IMR-90 (cell line): ENCODE results near the gene DAP3. TPM values are rescaled to one million over a fixed set of nuclear protein-coding genes. Genes with fewer than 3 reads are reported as not detected.
"Not testable (repeated sequence)": the region's sequence is repeated elsewhere in the genome, so short reads cannot be mapped to it uniquely, and the experiment has no call there.

ENCODE experiments used
- ATAC-seq: fragments of 200-7000 bp; cut with Tn5 transposase; 2 replicates; pipeline ENCODE4 v1.9.1; 2020; ENCODE audit warnings: low read depth, mild to moderate bottlenecking, moderate library complexity
- BruUV-seq: library from RNA; stranded (reverse); fragments of 400-500 nt; replicated peaks from 2 replicates; lab custom pipeline; 2021; lab: Mats Ljungman, UMichigan
- CTCF ChIA-PET: fragments of 300-600 bp; formaldehyde crosslinking; extraction: SDS; loops from one replicate; lab custom pipeline; 2021; ENCODE audit warnings: antibody characterized with exemption; lab: Yijun Ruan, JAX
- POLR2A ChIA-PET: fragments of 300-600 bp; sonication (Branson Sonifier 250); formaldehyde crosslinking; loops from one replicate; lab custom pipeline; 2022; ENCODE audit warnings: antibody characterized with exemption; ENCODE audit not compliant: unreplicated experiment; lab: Charles Lee
- DNase-seq: peaks from one replicate; pipeline ENCODE4 v3.0.0; 2013
- H2AFZ ChIP-seq: replicated peaks from 2 replicates; pipeline ENCODE3; 2013; ENCODE audit warnings: low read length, mild to moderate bottlenecking; ENCODE audit not compliant: poor library complexity
- H2AK5ac ChIP-seq: 2 replicates; pipeline ENCODE4 v1.6.1; 2013; ENCODE audit warnings: low read depth, low read length, inconsistent platforms
- H2AK9ac ChIP-seq: replicated peaks from 2 replicates; pipeline ENCODE3; 2013; ENCODE audit warnings: mild to moderate bottlenecking, low read depth, low read length, moderate library complexity; ENCODE audit not compliant: poor library complexity
- H2BK120ac ChIP-seq: 2 replicates; pipeline ENCODE4 v1.6.1; 2013; ENCODE audit warnings: low read depth, low read length, inconsistent platforms
- H2BK15ac ChIP-seq: 3 replicates; pipeline ENCODE4 v1.6.1; 2013; ENCODE audit warnings: low read depth, low read length, inconsistent platforms
- H2BK20ac ChIP-seq: 2 replicates; pipeline ENCODE4 v1.6.1; 2013; ENCODE audit warnings: low read depth, mild to moderate bottlenecking, inconsistent platforms, low read length, moderate library complexity
- H2BK5ac ChIP-seq: 2 replicates; pipeline ENCODE4 v1.6.1; 2013; ENCODE audit warnings: mild to moderate bottlenecking, low read depth, low read length, inconsistent platforms; ENCODE audit not compliant: poor library complexity, severe bottlenecking
- H3K14ac ChIP-seq: replicated peaks from 2 replicates; pipeline ENCODE4 v1.6.1; 2013; ENCODE audit warnings: low read depth, low read length, inconsistent platforms
- H3K18ac ChIP-seq: 2 replicates; pipeline ENCODE4 v1.6.1; 2013; ENCODE audit warnings: low read depth, low read length, control low read depth
- H3K23ac ChIP-seq: 2 replicates; pipeline ENCODE4 v1.6.1; 2013; ENCODE audit warnings: low read depth, low read length, inconsistent platforms
- H3K27ac ChIP-seq: 2 replicates; pipeline ENCODE4 v1.5.1; 2013; ENCODE audit warnings: mild to moderate bottlenecking, control low read depth, low read length; ENCODE audit not compliant: insufficient read depth
- H3K27me3 ChIP-seq: 2 replicates; pipeline ENCODE4 v1.6.1; 2013; ENCODE audit warnings: low read length; ENCODE audit not compliant: control insufficient read depth, insufficient read depth
- H3K36me3 ChIP-seq: 2 replicates; pipeline ENCODE4 v1.6.1; 2013; ENCODE audit warnings: low read length, mixed read lengths; ENCODE audit not compliant: control insufficient read depth, insufficient read depth
- H3K4ac ChIP-seq: 2 replicates; pipeline ENCODE4 v1.6.1; 2013; ENCODE audit warnings: low read depth, low read length, inconsistent platforms
- H3K4me1 ChIP-seq: 2 replicates; pipeline ENCODE4 v1.6.1; 2013; ENCODE audit warnings: low read length, mixed read lengths; ENCODE audit not compliant: control insufficient read depth, insufficient read depth
- H3K4me2 ChIP-seq: 2 replicates; pipeline ENCODE4 v1.6.1; 2013; ENCODE audit warnings: low read depth, mild to moderate bottlenecking, control low read depth, low read length, moderate library complexity
- H3K4me3 ChIP-seq: 2 replicates; pipeline ENCODE4 v1.5.1; 2013; ENCODE audit warnings: low read depth, mild to moderate bottlenecking, control low read depth, low read length, moderate library complexity; ENCODE audit not compliant: insufficient read depth
- H3K56ac ChIP-seq: 2 replicates; pipeline ENCODE4 v1.6.1; 2013; ENCODE audit warnings: low read length, inconsistent platforms; ENCODE audit not compliant: insufficient read depth; ENCODE audit errors: extremely low read depth
- H3K79me1 ChIP-seq, 2 experiments: 2 replicates each; pipeline ENCODE4 v1.6.1; 2013; ENCODE audit warnings: low read length in 2 of 2, inconsistent platforms in 1 of 2, low read depth in 1 of 2
- H3K9ac ChIP-seq: 2 replicates; pipeline ENCODE4 v1.6.1; 2013; ENCODE audit warnings: low read depth, low read length, control low read depth
- H3K9me1 ChIP-seq: 2 replicates; pipeline ENCODE4 v1.6.1; 2013; ENCODE audit warnings: low read length, inconsistent platforms; ENCODE audit not compliant: insufficient read depth
- H3K9me3 ChIP-seq: 2 replicates; pipeline ENCODE4 v1.6.1; 2013; ENCODE audit warnings: low read length; ENCODE audit not compliant: control insufficient read depth, insufficient read depth
- H4K20me1 ChIP-seq: 2 replicates; pipeline ENCODE4 v1.6.1; 2013; ENCODE audit warnings: low read length, inconsistent platforms; ENCODE audit not compliant: insufficient read depth
- H4K5ac ChIP-seq: 2 replicates; pipeline ENCODE4 v1.6.1; 2013; ENCODE audit warnings: mild to moderate bottlenecking, low read depth, low read length, control low read depth
- H4K8ac ChIP-seq, 2 experiments: 2 replicates each; pipeline ENCODE4 v1.6.1; 2013; ENCODE audit warnings: low read depth in 2 of 2, low read length in 2 of 2, control low read depth in 1 of 2, inconsistent platforms in 1 of 2
- H4K91ac ChIP-seq: 2 replicates; pipeline ENCODE4 v1.6.1; 2013; ENCODE audit warnings: low read depth, low read length, inconsistent platforms; ENCODE audit not compliant: insufficient read depth
- CEBPB ChIP-seq: IDR thresholded peaks from 2 replicates; pipeline ENCODE4 v1.6.1; 2012; ENCODE audit warnings: low read depth, low read length, improper control_type of control experiment
- FOS ChIP-seq: fragments of 150-350 bp; IDR thresholded peaks from 2 replicates; pipeline ENCODE4 v1.6.1; 2016; ENCODE audit warnings: low read depth, low read length
- MAFK ChIP-seq: IDR thresholded peaks from 2 replicates; pipeline ENCODE4 v1.6.1; 2012; ENCODE audit warnings: low read depth, low read length, improper control_type of control experiment
- MXI1 ChIP-seq: IDR thresholded peaks from 2 replicates; pipeline ENCODE4 v1.6.1; 2012; ENCODE audit warnings: low read depth, mild to moderate bottlenecking, low read length, moderate library complexity, borderline replicate concordance
- RAD21 ChIP-seq: IDR thresholded peaks from 2 replicates; pipeline ENCODE4 v1.6.1; 2012; ENCODE audit warnings: low read length, improper control_type of control experiment
- WGBS, 2 experiments: methylation state at CpG; one replicate each; pipeline versions ENCODE4 v1.1.5 to v1.1.7; 2013; ENCODE audit warnings: missing lambda C conversion rate in 2 of 2; ENCODE audit not compliant: insufficient read length in 1 of 2; ENCODE audit errors: extremely low coverage in 2 of 2; 5-methylcytosine and 5-hydroxymethylcytosine counted together
- dilution Hi-C: fragments of 300-500 bp; cut with HindIII; formaldehyde crosslinking; loops from one replicate; pipeline ENCODE4 v1.14.3; 2018; ENCODE audit warnings: low sequenced_read_pairs; ENCODE audit not compliant: unreplicated experiment
- in situ Hi-C: fragments of 300-500 bp; cut with MboI; formaldehyde crosslinking; loops from 3 replicates; pipeline ENCODE4 v1.14.3; 2019; ENCODE audit warnings: low sequenced_read_pairs, inconsistent platforms, mixed read lengths
- intact Hi-C: fragments of 100-400 bp; cut with micrococcal nuclease; formaldehyde crosslinking; loops from 2 replicates; pipeline ENCODE4 v1.10.0; 2022
- polyA plus RNA-seq, 3 experiments: library from polyadenylated mRNA; depleted of rRNA; stranded (reverse); fragments of >200 nt; gene quantifications; 2 replicates each; pipeline ENCODE4 v1.2.3, GENCODE V29; 2012; ENCODE audit warnings: low replicate concordance in 1 of 3
- total RNA-seq: library from RNA; depleted of rRNA; stranded (reverse); fragments of >200 nt; gene quantifications from 2 replicates; pipeline ENCODE4 v1.2.3, GENCODE V29; 2012
- TF ChIP-seq, protein P1 (sequence below): fragments of 150-350 bp; IDR thresholded peaks from 2 replicates; pipeline ENCODE4 v1.6.1; 2017; ENCODE audit warnings: mild to moderate bottlenecking, antibody characterized with exemption, low read length, low read depth

Gene DAP3
- total and polyA plus RNA-seq, 2 of the 4 experiments (the other 2 are of a cell fraction) = 48.6 to 126 TPM

DNA sequence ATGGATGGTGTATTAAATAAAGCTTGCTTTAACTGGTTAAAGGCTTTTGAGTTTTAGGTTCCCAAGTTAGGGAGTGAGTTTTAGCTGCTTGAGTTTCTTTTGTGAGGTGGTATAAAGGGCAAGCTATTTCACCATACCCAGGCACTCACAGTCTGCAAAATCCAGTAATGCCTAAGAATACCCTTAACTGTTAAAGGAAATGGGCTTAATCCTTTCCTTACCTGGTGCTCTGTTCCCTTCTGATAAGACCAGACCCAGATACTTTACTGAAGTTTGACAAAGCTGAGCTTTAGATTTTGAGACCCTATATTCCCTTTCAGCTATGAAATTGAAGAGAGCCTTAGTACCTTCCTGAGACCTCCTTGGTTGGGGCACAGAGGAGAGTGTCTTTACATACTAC is 48.5 kb upstream of the DAP3 start:
- Histone ChIP-seq H3K4me1 (peaks cover under 1% of the 10 kb centered on the region), H3K56ac (no peak overlapping the region), H3K79me1 (peaks cover 0 to 6% of the 10 kb centered on the region in 2 experiments; a peak in 3 of 4 replicates), H3K4ac (no peak overlapping the region), H2BK5ac (no peak overlapping the region), H3K18ac (no peak overlapping the region), H3K14ac (no peak overlapping the region), H3K9ac (no peak overlapping the region), H3K23ac (no peak overlapping the region), H2BK20ac (no peak overlapping the region), H2AFZ (no peak overlapping the region), H4K20me1 (no peaks in the 10 kb centered on the region), H2BK15ac (no peak overlapping the region), H3K36me3 (peaks cover 2% of the 10 kb centered on the region), H3K27me3 (no peaks in the 10 kb centered on the region), H2AK9ac (no peak overlapping the region), H4K8ac (no peak overlapping the region), H3K27ac (no peak overlapping the region), H4K5ac (no peak overlapping the region), H4K91ac (no peak overlapping the region), H3K9me3 (peaks cover 12% of the 10 kb centered on the region), H2BK120ac (no peak overlapping the region), H3K4me3 (no peak overlapping the region), H3K4me2 (no peak overlapping the region), H3K9me1 (0 out of 2 replicates have a peak, but pooled peaks cover 3% of the 10 kb centered on the region), H2AK5ac (no peak overlapping the region)
- POLR2A ChIA-PET = no interaction called here
- DNase-seq (no peak), ATAC-seq (no peak)
- dilution Hi-C loops (no loop called here), intact Hi-C loops (no loop called here), in situ Hi-C loops (no loop called here)
- no peak for TF ChIP-seq MXI1
- TF ChIP-seq RAD21 = no peak
- no peak for TF ChIP-seq CEBPB
- no peak for TF ChIP-seq MAFK
- TF ChIP-seq FOS = no peak
- TF ChIP-seq, protein P1, sequence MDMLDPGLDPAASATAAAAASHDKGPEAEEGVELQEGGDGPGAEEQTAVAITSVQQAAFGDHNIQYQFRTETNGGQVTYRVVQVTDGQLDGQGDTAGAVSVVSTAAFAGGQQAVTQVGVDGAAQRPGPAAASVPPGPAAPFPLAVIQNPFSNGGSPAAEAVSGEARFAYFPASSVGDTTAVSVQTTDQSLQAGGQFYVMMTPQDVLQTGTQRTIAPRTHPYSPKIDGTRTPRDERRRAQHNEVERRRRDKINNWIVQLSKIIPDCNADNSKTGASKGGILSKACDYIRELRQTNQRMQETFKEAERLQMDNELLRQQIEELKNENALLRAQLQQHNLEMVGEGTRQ = no peak
- no TSS peak for BruUV-seq
- CTCF ChIA-PET = no interaction called here

- H2AFZ ChIP-seq, ATAC-seq, H3K18ac ChIP-seq, H3K36me3 ChIP-seq, H3K27ac ChIP-seq, H3K4me1 ChIP-seq, H3K4me3 ChIP-seq, in situ Hi-C loops, intact Hi-C loops, H4K91ac ChIP-seq, CTCF ChIA-PET, BruUV-seq, H3K56ac ChIP-seq, H2BK15ac ChIP-seq, DNase-seq, H2AK5ac ChIP-seq, H3K9ac ChIP-seq, H4K5ac ChIP-seq, H2BK20ac ChIP-seq, H3K4me2 ChIP-seq, H3K14ac ChIP-seq, H2AK9ac ChIP-seq, POLR2A ChIA-PET, H3K4ac ChIP-seq, H4K20me1 ChIP-seq, H3K27me3 ChIP-seq, H3K23ac ChIP-seq, dilution Hi-C loops, H3K9me1 ChIP-seq, H4K8ac ChIP-seq, H2BK120ac ChIP-seq, H2BK5ac ChIP-seq: not testable (repeated sequence)
- H3K9me3 ChIP-seq = peaks cover 12% of the 10 kb centered on the region
- H3K79me1 ChIP-seq = peaks cover 0 to 18% of the 10 kb centered on the region in 2 experiments
- WGBS, 2 experiments = 33% methylated on average over 1 of the region's 11 CpGs; no CpG with 5 or more reads in 1 of the 2 experiments
These were observed 46.2 kb upstream of the DAP3 start for GRCh38 chr1:155642559-155643180.
